Psoas muscle (tissue), 8 donors: ENCODE measurements around the gene SNRNP35. TPM values are rescaled to one million over a fixed set of nuclear protein-coding genes. Genes with fewer than 3 reads are reported as not detected.

Experiments used
- ATAC-seq, 4 donors: fragments of 200-7000 bp; cut with Tn5 transposase; one replicate each; pipeline ENCODE4 v1.9.1; 2020; ENCODE audit warnings: moderate library complexity in 3 of 4, mild to moderate bottlenecking in 2 of 4
- DNase-seq, 2 donors: peaks; one replicate each; pipeline ENCODE4 v3.0.0-alpha.2; 2020
- H3K27ac ChIP-seq: fragments of 200-600 bp; one replicate; pipeline ENCODE4 v1.8.0; 2022
- H3K27me3 ChIP-seq, 3 donors: fragments of 200-600 bp in 1 of 3; one replicate each; pipeline versions ENCODE4 v1.6.1 to v1.8.0; 2013 to 2022; ENCODE audit warnings: low read length in 2 of 3, mild to moderate bottlenecking in 2 of 3, moderate library complexity in 1 of 3; ENCODE audit not compliant: insufficient read depth in 3 of 3
- H3K36me3 ChIP-seq, 2 donors: fragments of 200-600 bp in 1 of 2; one replicate each; pipeline versions ENCODE4 v1.6.1 to v1.8.0; 2013 to 2022; ENCODE audit warnings: low read depth in 1 of 2, mild to moderate bottlenecking in 1 of 2, moderate library complexity in 1 of 2; ENCODE audit not compliant: insufficient read depth in 1 of 2
- H3K4me1 ChIP-seq: fragments of 200-600 bp; one replicate; pipeline ENCODE4 v1.8.0; 2022
- H3K4me3 ChIP-seq: fragments of 200-600 bp; one replicate; pipeline ENCODE4 v1.8.0; 2022; ENCODE audit warnings: mild to moderate bottlenecking
- H3K9me3 ChIP-seq: fragments of 200-600 bp; one replicate; pipeline ENCODE4 v1.8.0; 2022
- CTCF ChIP-seq: fragments of 200-600 bp; IDR thresholded peaks from one replicate; pipeline ENCODE4 v1.8.0; 2022; ENCODE audit warnings: antibody characterized with exemption
- WGBS, 3 donors: extraction: QIAGEN DNeasy Blood & Tissue Kit; methylation state at CpG; one replicate each; pipeline versions ENCODE4 v1.1.6 to v1.1.7; 2013; 5-methylcytosine and 5-hydroxymethylcytosine counted together
- intact Hi-C, 2 donors: fragments of 100-400 bp; cut with DNase I; formaldehyde crosslinking; loops; one replicate each; pipeline versions ENCODE4 v1.11.0 to v1.14.2; 2022
- polyA plus RNA-seq, 3 donors: library from polyadenylated mRNA; stranded (reverse); fragments of 200-250 nt; gene quantifications; one replicate each; pipeline ENCODE4 v1.2.3, GENCODE V29; 2013
- total RNA-seq, 4 donors: library from RNA; stranded (reverse); fragmentation: NEBNext Ultra II Directional in 2 of 4; extraction: Animal tissue kit (Norgen Biotek cat#: 25700) in 2 of 4; gene quantifications; one replicate each; pipeline versions ENCODE4 v1.2.1 to v1.2.4, GENCODE V29; 2021 to 2023
- donor health status: healthy with polysubstance abuse.
- donor health status: DM: no; HTN: no; CAD: no; lungs with moderate emphysema.
- donor health status: Bipolar disorder and iron deficiency.
- donor health status: healthy.
- donor health status: DM: yes; HTN: yes; CAD: no.
- donor health status: DM: no; HTN: no; CAD: no.
- donor health status: DM: no; HTN: no; CAD: no.
- donor health status: DM: yes; HTN: yes; CAD: no.

Gene SNRNP35
- total and polyA plus RNA-seq, 7 donors: 19.8 to 44.0 (median 31.7) TPM

GRCh38 chr12:123435636-123436016, 22.3 kb upstream of the SNRNP35 start:
- DNase-seq (no peak), ATAC-seq (no peak)
- Histone ChIP-seq H3K27ac (peak overlapping the region; percentile 68), H3K4me3 (peak overlapping the region; percentile 84), H3K9me3 (no peaks in the 10 kb centered on the region), H3K36me3 (peaks cover 0 to under 1% of the 10 kb centered on the region in 2 donors), H3K27me3 (no peaks in the 10 kb centered on the region), H3K4me1 (no peaks in the 10 kb centered on the region)
- 59 to 68% (median 62%) methylated on average over 4 to 5 of the region's 5 CpGs for WGBS, 3 donors
- no peak for TF ChIP-seq CTCF
- intact Hi-C loops: loop anchor here in 1 of 2 donors (10.0 kb wide), 1 partner anchor 119 kb away; no protein-coding TSS in a partner anchor

DNA sequence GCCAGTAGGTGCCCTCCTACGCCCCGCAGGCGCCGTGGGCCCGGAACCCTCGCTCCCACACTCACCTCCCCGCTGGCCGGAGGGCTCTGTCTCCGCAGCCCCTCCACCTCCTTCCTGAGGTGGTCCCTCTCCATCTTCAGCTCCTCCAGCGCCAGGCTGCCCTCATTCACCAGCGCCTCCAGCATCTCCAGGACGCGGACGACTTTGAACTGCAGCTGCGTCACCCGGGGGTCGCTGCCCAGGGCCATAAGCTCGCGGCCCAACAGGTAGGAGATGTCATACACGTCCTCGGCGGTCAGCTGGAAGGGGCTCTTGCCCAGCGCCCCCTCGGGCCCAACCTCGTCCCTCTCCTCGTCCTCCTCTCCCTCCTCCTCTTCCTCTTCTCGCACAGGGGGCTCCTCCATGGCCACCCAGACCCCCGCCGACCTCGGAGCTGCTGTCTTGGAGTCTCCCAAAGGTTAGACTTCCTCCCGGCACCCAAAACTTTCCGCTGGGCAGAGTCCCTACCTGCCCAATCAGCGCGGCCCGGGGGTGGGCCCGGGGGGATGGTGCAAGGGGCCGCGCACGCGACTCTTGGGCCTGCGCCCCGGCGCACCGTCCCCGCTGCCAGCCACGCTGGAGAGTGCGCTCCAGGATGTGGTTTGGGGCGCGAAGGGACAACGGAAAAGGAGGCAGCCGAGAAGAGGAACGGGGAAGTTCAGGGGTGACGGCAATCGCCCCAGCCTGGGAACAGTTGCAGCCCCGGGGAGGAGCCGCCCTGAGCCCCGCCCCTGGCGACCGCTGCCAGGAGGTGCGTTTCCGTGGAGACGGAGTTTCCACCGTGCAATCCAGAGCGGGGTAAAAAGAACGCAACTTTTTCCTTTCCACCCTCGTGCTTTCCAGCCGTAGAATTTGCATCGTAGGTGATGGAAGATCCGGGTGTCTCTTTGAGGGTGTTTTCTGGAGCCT, 21.6 kb upstream of the SNRNP35 start, which contains the start of gene RILPL2:
RILPL2 (minus strand) TSS at position 668 of the 948 bp plus-strand sequence; CDS start at position 404, 264 bp downstream.
- peak; percentile 89 to 94 for DNase-seq
- Histone ChIP-seq H3K27ac (peak within 1 kb of the TSS; percentile 68), H3K4me3 (peak within 1 kb of the TSS; percentile 84), H3K9me3 (no peaks in the 10 kb centered on the region), H3K36me3 (no peaks in the 10 kb centered on the region), H3K27me3 (no peaks in the 10 kb centered on the region), H3K4me1 (no peaks in the 10 kb centered on the region)
- intact Hi-C loops: loop anchor here in 1 of 2 donors (10.0 kb wide), 1 partner anchor 119 kb away; no protein-coding TSS in a partner anchor
- 3% methylated on average over 63 to 69 of the region's 69 CpGs for WGBS, 3 donors
- no peak for TF ChIP-seq CTCF
- peak; percentile 91 to 97 (median 94) for ATAC-seq

DNA sequence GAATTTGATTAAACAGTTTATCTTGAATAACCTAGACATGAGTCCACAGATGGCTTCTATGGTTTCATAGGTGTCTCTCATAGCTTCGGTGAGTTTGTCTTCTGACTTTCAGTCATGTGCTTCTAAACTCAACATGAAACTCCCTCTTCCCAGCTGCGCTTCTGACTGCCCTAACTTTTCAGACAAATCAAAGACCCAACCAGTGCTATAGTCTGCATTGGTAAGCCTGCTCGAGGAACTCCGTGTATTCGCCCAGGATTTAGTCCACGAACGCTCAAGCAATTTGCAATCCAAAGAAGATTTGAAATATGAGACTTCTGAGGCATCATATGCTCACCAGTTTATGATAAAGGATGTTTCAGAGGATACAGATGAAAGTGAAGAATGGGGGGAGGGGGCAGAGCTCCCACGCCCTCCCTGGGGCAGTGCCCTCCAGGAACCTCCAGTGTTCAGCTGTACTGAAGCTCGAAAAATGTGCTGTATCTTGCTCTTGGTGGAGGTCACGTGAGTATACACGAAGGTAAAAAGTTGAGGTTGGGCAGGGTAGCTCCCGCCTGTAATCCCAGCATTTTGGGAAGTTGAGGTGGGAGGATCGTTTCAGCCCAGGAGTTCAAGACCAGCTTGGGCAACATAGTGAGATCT, 16.3 kb upstream of the SNRNP35 start:
- Histone ChIP-seq H3K9me3 (no peaks in the 10 kb centered on the region), H3K36me3 (no peaks in the 10 kb centered on the region), H3K4me3 (no peak overlapping the region), H3K27me3 (no peaks in the 10 kb centered on the region), H3K4me1 (peaks cover 5% of the 10 kb centered on the region), H3K27ac (no peak overlapping the region)
- 80 to 84% (median 80%) methylated on average over 13 of the region's 13 CpGs for WGBS, 3 donors
- TF ChIP-seq CTCF: no peak
- DNase-seq (no peak), ATAC-seq (no peak)
- intact Hi-C loops: no loop called here

DNA sequence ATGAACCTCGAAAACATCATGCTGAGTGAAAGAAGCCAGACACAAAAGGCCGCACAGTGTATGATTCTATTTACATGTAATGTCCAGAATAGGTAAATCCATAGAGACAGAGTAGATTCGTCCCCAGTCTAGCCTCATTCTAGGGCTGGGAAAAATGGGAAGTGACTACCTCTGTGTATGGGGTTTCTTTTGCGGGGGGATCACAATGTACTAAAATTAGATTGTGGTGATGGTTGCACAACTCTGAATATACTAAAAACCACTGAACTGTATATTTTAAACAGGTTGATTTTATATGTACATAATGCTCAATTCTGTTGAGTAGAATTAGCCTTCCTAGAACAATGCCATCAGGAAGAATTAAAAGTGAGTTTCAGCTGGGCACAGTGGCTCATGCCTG, 15.2 kb upstream of the SNRNP35 start:
- Histone ChIP-seq H3K9me3 (no peaks in the 10 kb centered on the region), H3K27ac (no peak overlapping the region), H3K4me3 (no peak overlapping the region), H3K4me1 (peaks cover 5% of the 10 kb centered on the region), H3K36me3 (no peaks in the 10 kb centered on the region), H3K27me3 (no peaks in the 10 kb centered on the region)
- ATAC-seq (no peak), DNase-seq (no peak)
- TF ChIP-seq CTCF: no peak
- WGBS, 3 donors: 71 to 87% (median 83%) methylated on average over 4 of the region's 4 CpGs
- intact Hi-C loops: no loop called here
